PC-9 (cell line): ENCODE data around the gene TTC28.

Experiments used
- EZH2 ChIP-seq: fragments of 200-600 bp; sonication (generic); IDR thresholded peaks from 2 replicates; pipeline ENCODE4 v1.8.0; 2017; ENCODE audit warnings: antibody characterized with exemption, low read depth
- TF ChIP-seq, protein P1 (sequence below): fragments of 200-600 bp; sonication (generic); conservative IDR thresholded peaks from 2 replicates; pipeline ENCODE4 v1.6.1; 2017; ENCODE audit warnings: mixed run types, antibody characterized with exemption, mild to moderate bottlenecking, moderate library complexity

DNA sequence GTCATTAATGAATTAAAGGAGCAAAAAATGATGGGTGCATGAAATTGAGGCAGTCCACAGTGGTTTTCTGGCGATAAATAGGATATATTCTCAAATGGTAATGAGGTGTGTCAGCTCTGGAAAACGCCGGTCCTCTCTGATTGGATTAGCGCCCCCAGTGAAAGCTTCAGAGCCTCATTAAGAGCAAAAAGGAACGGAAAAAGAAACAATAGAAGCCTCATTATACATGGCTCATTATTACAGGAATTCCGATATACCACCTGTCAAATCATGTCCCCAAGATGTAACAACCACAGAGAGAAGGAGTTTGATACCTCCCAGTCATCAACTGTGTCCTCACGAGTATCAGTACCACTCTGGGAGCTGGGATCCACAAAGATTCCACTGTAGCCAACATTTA is 584.9 kb downstream of the TTC28 start:
- TF ChIP-seq, protein P1, sequence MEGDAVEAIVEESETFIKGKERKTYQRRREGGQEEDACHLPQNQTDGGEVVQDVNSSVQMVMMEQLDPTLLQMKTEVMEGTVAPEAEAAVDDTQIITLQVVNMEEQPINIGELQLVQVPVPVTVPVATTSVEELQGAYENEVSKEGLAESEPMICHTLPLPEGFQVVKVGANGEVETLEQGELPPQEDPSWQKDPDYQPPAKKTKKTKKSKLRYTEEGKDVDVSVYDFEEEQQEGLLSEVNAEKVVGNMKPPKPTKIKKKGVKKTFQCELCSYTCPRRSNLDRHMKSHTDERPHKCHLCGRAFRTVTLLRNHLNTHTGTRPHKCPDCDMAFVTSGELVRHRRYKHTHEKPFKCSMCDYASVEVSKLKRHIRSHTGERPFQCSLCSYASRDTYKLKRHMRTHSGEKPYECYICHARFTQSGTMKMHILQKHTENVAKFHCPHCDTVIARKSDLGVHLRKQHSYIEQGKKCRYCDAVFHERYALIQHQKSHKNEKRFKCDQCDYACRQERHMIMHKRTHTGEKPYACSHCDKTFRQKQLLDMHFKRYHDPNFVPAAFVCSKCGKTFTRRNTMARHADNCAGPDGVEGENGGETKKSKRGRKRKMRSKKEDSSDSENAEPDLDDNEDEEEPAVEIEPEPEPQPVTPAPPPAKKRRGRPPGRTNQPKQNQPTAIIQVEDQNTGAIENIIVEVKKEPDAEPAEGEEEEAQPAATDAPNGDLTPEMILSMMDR, result no peak
- no peak for TF ChIP-seq EZH2
